ENCODE results near the gene GSTM2.

The GSTM2 gene

DNA sequence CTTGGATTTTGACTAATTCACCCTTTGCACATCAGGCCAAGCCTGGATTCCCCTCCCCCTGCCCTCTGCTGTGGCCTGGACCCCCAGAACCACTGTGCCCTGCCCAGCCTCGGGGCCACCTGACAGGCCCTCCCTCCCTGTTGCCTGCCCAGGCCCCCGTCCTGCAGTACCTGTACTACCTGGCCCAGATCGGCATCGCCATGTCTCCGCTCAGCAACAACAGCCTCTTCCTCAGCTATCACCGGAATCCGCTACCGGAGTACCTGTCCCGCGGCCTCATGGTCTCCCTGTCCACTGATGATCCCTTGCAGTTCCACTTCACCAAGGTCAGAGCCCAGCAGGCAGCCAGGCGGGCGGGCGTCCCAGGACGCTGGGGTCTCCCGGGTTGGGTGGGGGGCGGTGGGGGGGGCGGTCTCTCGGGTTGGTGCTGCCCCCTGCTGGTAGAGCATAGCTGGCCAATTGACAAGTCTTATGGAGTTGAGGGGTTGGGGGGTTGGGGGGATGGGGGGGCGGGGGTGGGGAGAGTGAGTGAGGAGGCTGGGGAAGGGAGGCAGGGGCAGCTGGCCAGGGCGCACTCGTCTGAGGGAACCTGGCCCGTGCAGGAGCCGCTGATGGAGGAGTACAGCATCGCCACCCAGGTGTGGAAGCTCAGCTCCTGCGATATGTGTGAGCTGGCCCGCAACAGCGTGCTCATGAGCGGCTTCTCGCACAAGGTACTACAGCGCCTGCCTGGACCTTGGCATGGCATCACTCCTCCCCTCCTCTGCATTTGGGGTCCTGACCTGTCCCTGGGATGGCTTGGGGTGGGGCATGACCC lies 37.6 kb upstream of the GSTM2 start:
- DNase-seq = no peak

DNA sequence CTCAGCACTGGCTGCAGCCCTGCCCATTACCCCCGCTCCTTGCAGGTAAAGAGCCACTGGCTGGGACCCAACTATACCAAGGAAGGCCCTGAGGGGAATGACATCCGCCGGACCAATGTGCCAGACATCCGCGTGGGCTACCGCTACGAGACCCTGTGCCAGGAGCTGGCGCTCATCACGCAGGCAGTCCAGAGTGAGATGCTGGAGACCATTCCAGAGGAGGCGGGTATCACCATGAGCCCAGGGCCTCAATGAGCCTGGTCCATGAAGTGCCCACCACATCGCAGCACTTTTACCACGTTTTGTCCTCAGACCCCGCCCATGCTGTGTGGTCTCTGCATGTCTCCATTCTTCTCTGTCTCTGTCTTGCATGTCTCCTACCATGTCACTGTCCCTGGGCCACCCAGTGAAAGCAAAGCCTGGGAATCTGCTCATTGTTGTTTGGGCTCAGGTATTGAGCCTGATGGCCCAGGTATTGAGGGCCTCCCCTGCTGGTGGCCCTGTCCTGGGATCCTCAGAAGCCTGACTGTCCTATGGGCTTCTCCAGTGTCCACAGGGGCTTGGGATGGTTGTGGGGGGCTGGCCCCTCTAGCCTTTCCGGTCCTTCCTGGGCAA lies 36.9 kb upstream of the GSTM2 start:
- no peak for DNase-seq

- DNase-seq = no peak
These were observed 36.0 kb upstream of the GSTM2 start for GRCh38 chr1:109631513-109632505.

DNA sequence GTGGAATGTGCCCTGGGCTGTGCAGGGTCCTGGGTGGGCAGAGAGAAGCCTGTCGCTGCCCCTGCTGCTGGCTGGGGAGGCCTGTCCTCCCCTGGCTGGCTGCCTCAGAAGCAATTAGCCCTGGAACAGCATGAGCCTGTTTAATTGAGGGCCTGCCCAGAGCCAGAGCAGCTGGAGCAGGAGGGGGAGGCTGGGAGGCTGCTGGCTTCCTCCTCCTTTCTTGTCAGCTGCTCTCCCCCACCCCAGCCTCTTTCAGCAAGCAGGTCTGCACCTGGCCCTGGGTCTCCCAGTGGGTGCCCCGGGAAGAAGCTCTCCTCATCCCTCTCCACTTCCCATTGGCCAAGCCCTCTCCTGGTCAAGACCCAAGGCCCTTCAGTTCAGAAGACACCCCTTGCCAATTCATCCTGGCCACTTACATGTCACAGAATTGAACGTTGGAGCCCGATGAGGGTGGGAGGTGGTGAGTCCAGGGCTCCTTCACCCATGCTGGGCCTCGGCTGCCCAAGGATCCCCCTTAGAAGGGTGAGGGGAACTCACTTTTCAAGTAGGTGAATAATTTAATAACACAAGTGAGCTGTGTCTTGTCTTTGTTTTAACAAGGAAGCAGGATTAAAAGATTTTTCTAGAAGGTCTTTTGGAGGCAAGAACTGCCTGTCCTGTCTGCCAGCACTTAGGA lies 35.0 kb upstream of the GSTM2 start:
- DNase-seq = no peak

DNA sequence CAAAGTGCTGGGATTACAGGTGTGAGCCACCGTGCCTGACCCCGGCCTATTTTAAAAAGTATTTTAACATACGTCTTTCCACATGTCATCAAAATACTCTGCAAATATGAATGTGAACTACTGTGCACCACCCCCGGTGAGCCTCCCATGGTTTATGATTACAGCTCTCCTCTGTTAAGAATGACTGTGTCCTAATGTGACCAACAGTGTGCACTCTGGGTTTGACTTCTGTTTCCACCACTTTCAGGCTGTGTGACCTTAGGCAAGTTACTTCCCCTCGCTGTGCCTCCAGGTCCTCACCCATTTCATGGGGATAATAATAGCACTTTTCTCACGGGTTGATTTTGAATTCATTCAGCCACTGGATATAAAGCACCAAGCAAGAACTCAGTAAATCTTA lies 33.6 kb upstream of the GSTM2 start:
- no peak for DNase-seq

DNA sequence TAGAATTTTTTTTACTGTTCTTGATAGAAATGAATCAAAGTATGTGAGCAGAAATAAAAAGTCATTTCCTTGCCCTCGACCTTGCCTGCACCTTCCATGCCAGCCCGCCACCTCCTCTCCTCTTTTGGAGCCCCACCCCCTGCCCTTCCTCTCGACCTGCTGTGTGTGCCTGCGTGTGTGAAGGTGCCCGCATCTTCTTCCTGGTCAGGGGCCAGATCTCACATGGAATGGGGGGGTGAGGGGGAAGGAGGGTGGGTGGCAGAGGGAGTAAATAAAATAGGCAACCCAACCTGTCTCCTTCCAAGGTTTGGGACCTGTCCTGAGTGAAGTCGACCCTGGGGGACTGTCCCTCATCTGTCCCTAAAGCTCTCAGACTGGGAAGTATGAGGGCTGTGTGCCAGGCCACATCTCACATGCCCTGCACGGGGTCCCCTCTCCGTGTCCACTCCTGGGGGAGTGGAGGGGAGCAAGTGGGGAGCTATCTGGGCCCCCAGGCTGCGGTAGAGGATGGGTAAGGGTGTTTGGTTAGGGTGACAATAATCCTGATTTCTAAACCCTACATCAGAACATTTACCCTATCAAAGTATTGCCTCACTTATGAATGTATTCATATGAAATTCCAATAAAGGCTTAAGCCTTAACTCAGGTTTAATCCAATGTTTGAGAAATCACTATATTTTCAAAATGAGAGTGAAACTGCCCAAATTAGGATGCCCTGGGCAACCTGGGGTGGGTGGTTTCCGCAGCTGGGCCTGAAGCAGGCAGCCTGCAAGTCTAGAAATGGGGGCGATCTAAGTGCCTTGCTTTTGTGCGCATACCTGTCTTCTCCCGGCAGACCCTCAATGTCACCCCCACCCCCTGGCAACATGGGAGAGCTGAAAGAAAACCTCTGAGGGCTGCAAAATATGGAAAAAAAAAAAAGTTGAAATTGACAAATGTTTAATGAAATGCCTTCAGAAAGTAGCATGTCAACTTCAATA lies 32.8 kb upstream of the GSTM2 start:
- DNase-seq = no peak

- DNase-seq = no peak
These were observed 32.0 kb upstream of the GSTM2 start for GRCh38 chr1:109635862-109636200.

DNA sequence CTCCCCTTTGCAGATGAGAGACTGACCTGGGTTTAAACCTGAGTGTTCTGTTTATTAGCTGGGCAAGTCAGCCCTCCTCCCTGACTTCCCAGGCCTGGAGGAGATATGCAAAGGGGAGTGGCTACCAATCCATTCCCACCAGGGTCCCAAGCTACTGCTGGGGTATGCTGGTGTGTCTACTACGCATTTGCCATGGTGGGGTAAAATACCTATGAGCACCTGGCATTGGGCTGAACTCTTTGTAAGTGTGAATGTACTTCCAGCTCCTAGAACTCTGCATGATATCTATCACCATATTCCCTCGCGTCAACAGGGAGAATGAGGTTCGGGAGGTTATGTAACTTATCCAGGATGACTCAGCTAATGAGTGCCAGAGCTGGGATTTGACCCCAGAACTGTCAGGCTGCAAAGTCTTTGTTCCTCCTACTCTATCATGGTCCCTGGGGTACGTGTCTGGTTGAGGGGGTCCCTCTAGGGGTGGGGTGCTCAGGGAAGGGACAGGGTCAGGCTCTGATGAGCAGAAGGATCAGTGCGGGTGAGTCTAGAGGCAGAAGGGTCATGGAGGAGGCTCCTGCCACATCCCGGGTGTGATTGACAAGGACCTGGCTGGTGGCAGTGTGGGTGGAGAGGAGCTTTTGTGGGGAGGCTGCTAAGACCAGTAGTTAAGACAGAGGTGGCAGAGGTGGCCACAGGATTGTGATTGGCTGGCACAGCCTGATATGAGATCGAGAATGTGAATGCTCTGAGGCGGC lies 31.5 kb upstream of the GSTM2 start:
- DNase-seq = no peak

DNA sequence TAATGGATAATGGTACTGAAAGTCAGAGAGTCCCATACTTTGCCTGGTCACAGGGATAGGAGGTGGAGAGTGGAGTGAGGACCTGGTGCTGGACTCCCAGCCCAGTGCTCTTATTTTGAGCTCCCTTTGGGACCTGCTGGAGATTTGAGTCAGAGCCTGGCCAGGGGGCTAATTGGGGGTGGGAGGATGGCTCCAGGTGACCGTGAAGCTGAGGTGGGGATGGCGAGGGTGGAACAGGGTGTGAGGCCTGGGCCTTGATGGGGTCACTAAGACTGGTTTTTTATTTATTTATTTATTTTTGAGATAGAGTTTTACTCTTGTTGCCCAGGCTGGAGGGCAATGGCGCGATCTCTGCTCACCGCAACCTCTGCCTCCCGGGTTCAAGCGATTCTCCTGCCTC lies 30.4 kb upstream of the GSTM2 start:
- no peak for DNase-seq

- DNase-seq = no peak
These were observed 28.6 kb upstream of the GSTM2 start for GRCh38 chr1:109639063-109639840.

GRCh38 chr1:109639841-109640184 lies 28.0 kb upstream of the GSTM2 start:
- DNase-seq = no peak

GRCh38 chr1:109640285-109640865 lies 27.5 kb upstream of the GSTM2 start:
- DNase-seq = peak; percentile 83

- no peak for DNase-seq
These were observed 26.6 kb upstream of the GSTM2 start for GRCh38 chr1:109641078-109641740.

GRCh38 chr1:109641861-109642260 lies 26.0 kb upstream of the GSTM2 start:
- DNase-seq = no peak

DNA sequence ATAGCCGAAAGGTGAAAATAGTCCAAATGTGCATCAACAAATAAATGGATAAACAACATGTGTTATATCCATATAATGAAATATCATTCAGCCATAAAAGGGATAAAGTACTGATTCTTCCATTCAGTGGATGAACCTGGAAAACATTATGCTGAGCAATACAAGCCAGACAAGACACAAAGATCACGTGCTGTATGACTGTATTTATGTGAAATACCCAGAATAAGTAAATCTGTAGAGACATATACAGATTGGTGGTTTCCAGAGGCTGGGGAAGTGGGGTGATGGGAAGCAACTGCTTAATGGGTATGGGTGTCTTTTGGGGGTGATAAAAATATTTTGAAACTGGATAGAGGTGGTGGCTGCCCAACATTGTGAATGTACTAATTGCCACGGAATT lies 25.2 kb upstream of the GSTM2 start:
- no peak for DNase-seq

DNA sequence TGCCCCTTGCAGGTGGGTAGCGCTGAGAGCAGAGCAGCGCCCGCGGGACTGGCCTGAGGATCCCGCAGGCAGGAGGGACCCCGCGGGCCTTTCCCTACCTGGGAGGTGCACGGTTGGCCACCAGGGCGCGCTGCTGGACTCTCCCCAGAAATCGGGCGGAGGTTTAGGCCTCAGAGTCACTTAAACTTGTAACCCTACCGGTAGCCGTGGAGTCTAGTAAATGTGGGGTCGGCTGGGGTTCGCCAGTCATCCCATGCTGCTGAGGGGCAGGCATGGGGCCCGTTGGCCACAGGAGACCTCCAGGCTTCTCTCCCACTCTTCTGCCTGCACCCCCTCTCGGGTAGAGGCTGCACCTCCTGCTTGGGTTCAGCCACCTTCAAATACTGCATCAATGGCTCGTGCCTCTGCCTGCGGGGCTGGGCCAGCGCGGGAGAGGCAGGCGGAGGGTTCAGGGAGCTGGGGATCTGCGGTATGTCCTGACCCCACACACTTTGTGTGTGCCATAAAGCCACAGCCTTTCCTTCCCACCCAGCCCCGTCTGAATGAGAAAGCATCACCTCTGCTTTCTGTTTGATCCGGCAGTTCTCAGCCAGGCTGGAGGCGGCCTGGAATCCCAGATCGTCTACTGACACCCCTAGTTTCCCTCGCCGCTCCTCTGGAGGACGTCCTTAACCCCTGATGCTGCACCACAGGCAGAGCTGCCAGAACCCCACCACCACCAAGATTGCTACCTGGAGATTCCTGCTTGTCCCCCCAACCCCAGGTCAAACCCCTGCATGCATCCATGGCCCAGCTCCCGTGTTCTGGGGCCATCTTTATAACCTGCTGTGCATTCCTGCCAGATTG lies 24.2 kb upstream of the GSTM2 start:
- peak; percentile 83 for DNase-seq

- DNase-seq = no peak
These were observed 23.2 kb upstream of the GSTM2 start for GRCh38 chr1:109644670-109645069.

- no peak for DNase-seq
These were observed 18.4 kb upstream of the GSTM2 start for GRCh38 chr1:109649491-109649914.
